Mesendoderm (in vitro differentiated cells): ENCODE data around the gene WDFY1.

Experiments used
- DNase-seq: peaks from one replicate; pipeline ENCODE4 v3.0.0; 2013
- H2AK5ac ChIP-seq: 2 replicates; pipeline ENCODE4 v1.6.1; 2013; ENCODE audit warnings: low read length, inconsistent platforms
- H2BK120ac ChIP-seq: 2 replicates; pipeline ENCODE4 v1.6.1; 2013; ENCODE audit warnings: low read depth, mild to moderate bottlenecking, low read length, moderate library complexity, mixed read lengths
- H2BK15ac ChIP-seq: replicated peaks from 2 replicates; pipeline ENCODE4 v1.6.1; 2013; ENCODE audit warnings: low read depth, mild to moderate bottlenecking, moderate library complexity
- H2BK5ac ChIP-seq: 2 replicates; pipeline ENCODE4 v1.6.1; 2013; ENCODE audit warnings: low read length, inconsistent platforms
- H3K18ac ChIP-seq: 2 replicates; pipeline ENCODE4 v1.6.1; 2013; ENCODE audit warnings: mild to moderate bottlenecking, low read length, mixed read lengths
- H3K23ac ChIP-seq: one replicate; pipeline ENCODE4 v1.6.1; 2013; ENCODE audit warnings: low read length
- H3K27ac ChIP-seq: 2 replicates; pipeline ENCODE4 v1.5.1; 2013; ENCODE audit warnings: low read depth, mild to moderate bottlenecking, inconsistent platforms, low read length, moderate library complexity
- H3K27me3 ChIP-seq: 2 replicates; pipeline ENCODE4 v1.6.1; 2013; ENCODE audit warnings: low read length, control low read depth, mild to moderate bottlenecking, inconsistent platforms; ENCODE audit not compliant: insufficient read depth, poor library complexity
- H3K36me3 ChIP-seq: 2 replicates; pipeline ENCODE4 v1.6.1; 2013; ENCODE audit warnings: low read length, inconsistent platforms; ENCODE audit not compliant: control insufficient read depth, insufficient read depth
- H3K4ac ChIP-seq: one replicate; pipeline ENCODE4 v1.6.1; 2013; ENCODE audit warnings: low read depth, mild to moderate bottlenecking, low read length, moderate library complexity
- H3K4me1 ChIP-seq: 2 replicates; pipeline ENCODE4 v1.6.1; 2013; ENCODE audit warnings: low read depth, low read length, inconsistent platforms; ENCODE audit not compliant: control insufficient read depth
- H3K4me2 ChIP-seq: 2 replicates; pipeline ENCODE4 v1.6.1; 2013; ENCODE audit warnings: low read length
- H3K4me3 ChIP-seq: 2 replicates; pipeline ENCODE4 v1.5.1; 2013; ENCODE audit warnings: mild to moderate bottlenecking, low read length
- H3K56ac ChIP-seq: one replicate; pipeline ENCODE4 v1.6.1; 2013; ENCODE audit warnings: low read length
- H3K79me1 ChIP-seq: 2 replicates; pipeline ENCODE4 v1.6.1; 2013; ENCODE audit warnings: low read length, inconsistent platforms
- H3K79me2 ChIP-seq: 2 replicates; pipeline ENCODE4 v1.6.1; 2013; ENCODE audit warnings: mild to moderate bottlenecking, low read length; ENCODE audit not compliant: control insufficient read depth, insufficient read depth
- H3K9ac ChIP-seq: 2 replicates; pipeline ENCODE4 v1.6.1; 2013; ENCODE audit warnings: low read length, inconsistent platforms
- H4K5ac ChIP-seq: one replicate; pipeline ENCODE4 v1.6.1; 2013; ENCODE audit warnings: low read length
- H4K8ac ChIP-seq: one replicate; pipeline ENCODE4 v1.6.1; 2013; ENCODE audit warnings: low read depth, mild to moderate bottlenecking, control low read depth, low read length, moderate library complexity
- WGBS: extraction: QIAGEN DNeasy Blood & Tissue Kit; methylation state at CpG from one replicate; pipeline ENCODE4 v1.1.7; 2013; ENCODE audit warnings: low lambda C conversion rate, missing lambda C conversion rate; ENCODE audit not compliant: insufficient coverage; ENCODE audit errors: extremely low coverage; 5-methylcytosine and 5-hydroxymethylcytosine counted together

WDFY1 gene

GRCh38 chr2:223923976-223924375 lies 21.2 kb downstream of the WDFY1 start:
- H3K4me2 ChIP-seq = no peak overlapping the region
- no CpG with 5 or more reads among the region's 2 CpGs for WGBS
- no peak overlapping the region for H3K18ac ChIP-seq
- no peak overlapping the region for H3K4ac ChIP-seq
- H3K79me1 ChIP-seq = peaks cover 19% of the 10 kb centered on the region
- no peak overlapping the region for H3K23ac ChIP-seq
- H3K79me2 ChIP-seq = peaks cover 28% of the 10 kb centered on the region
- H3K4me3 ChIP-seq = no peak overlapping the region
- no peak overlapping the region for H2BK15ac ChIP-seq
- H2AK5ac ChIP-seq = no peak overlapping the region
- no peaks in the 10 kb centered on the region for H3K36me3 ChIP-seq
- DNase-seq = no peak
- no peak overlapping the region for H3K9ac ChIP-seq
- no peak overlapping the region for H3K56ac ChIP-seq
- no peak overlapping the region for H4K5ac ChIP-seq
- no peak overlapping the region for H4K8ac ChIP-seq
- H2BK120ac ChIP-seq = no peak overlapping the region
- H3K4me1 ChIP-seq = no peaks in the 10 kb centered on the region
- H2BK5ac ChIP-seq = no peak overlapping the region
- no peaks in the 10 kb centered on the region for H3K27me3 ChIP-seq
- no peak overlapping the region for H3K27ac ChIP-seq

- no peak overlapping the region for H2BK15ac ChIP-seq
- H3K23ac ChIP-seq = no peak overlapping the region
- no peak overlapping the region for H3K4me3 ChIP-seq
- no peak overlapping the region for H3K4ac ChIP-seq
- no peak overlapping the region for H2AK5ac ChIP-seq
- no peak overlapping the region for H3K9ac ChIP-seq
- H4K8ac ChIP-seq = no peak overlapping the region
- no peak overlapping the region for H2BK5ac ChIP-seq
- H3K79me1 ChIP-seq = peaks cover 19% of the 10 kb centered on the region
- H2BK120ac ChIP-seq = no peak overlapping the region
- no peak for DNase-seq
- H3K27me3 ChIP-seq = no peaks in the 10 kb centered on the region
- no peaks in the 10 kb centered on the region for H3K4me1 ChIP-seq
- no peak overlapping the region for H4K5ac ChIP-seq
- H3K36me3 ChIP-seq = no peaks in the 10 kb centered on the region
- H3K18ac ChIP-seq = no peak overlapping the region
- no peak overlapping the region for H3K27ac ChIP-seq
- H3K4me2 ChIP-seq = no peak overlapping the region
- H3K79me2 ChIP-seq = peaks cover 24% of the 10 kb centered on the region
- H3K56ac ChIP-seq = no peak overlapping the region
- no CpG with 5 or more reads among the region's 3 CpGs for WGBS
These were observed 22.8 kb downstream of the WDFY1 start for GRCh38 chr2:223922308-223922707.

- Histone ChIP-seq H3K27me3 (no peaks in the 10 kb centered on the region), H3K4me2 (no peak overlapping the region), H3K4me3 (no peak overlapping the region), H3K79me1 (peaks cover 19% of the 10 kb centered on the region), H2BK15ac (no peak overlapping the region), H3K27ac (no peak overlapping the region), H3K4me1 (no peaks in the 10 kb centered on the region), H4K8ac (no peak overlapping the region), H3K56ac (no peak overlapping the region), H3K36me3 (no peaks in the 10 kb centered on the region), H3K23ac (no peak overlapping the region), H2BK120ac (no peak overlapping the region), H2BK5ac (no peak overlapping the region), H3K79me2 (peaks cover 24% of the 10 kb centered on the region), H3K4ac (no peak overlapping the region), H4K5ac (no peak overlapping the region), H2AK5ac (no peak overlapping the region), H3K18ac (no peak overlapping the region), H3K9ac (no peak overlapping the region)
- no peak for DNase-seq
These were observed 23.9 kb downstream of the WDFY1 start for GRCh38 chr2:223921204-223921603.

- H2BK5ac ChIP-seq = no peak overlapping the region
- no peak overlapping the region for H4K5ac ChIP-seq
- peaks cover 17% of the 10 kb centered on the region for H3K79me1 ChIP-seq
- H2BK120ac ChIP-seq = no peak overlapping the region
- H3K4me1 ChIP-seq = no peaks in the 10 kb centered on the region
- no peak overlapping the region for H3K23ac ChIP-seq
- no peak overlapping the region for H3K9ac ChIP-seq
- no peak overlapping the region for H2AK5ac ChIP-seq
- no peak overlapping the region for H3K4ac ChIP-seq
- no peak overlapping the region for H3K27ac ChIP-seq
- no peak for DNase-seq
- H3K4me2 ChIP-seq = no peak overlapping the region
- peaks cover 24% of the 10 kb centered on the region for H3K79me2 ChIP-seq
- no peak overlapping the region for H2BK15ac ChIP-seq
- H3K4me3 ChIP-seq = no peak overlapping the region
- H4K8ac ChIP-seq = no peak overlapping the region
- H3K56ac ChIP-seq = no peak overlapping the region
- H3K18ac ChIP-seq = no peak overlapping the region
- WGBS = no CpG with 5 or more reads among the region's 4 CpGs
- H3K27me3 ChIP-seq = no peaks in the 10 kb centered on the region
- H3K36me3 ChIP-seq = no peaks in the 10 kb centered on the region
These were observed 25.0 kb downstream of the WDFY1 start for GRCh38 chr2:223920109-223920508.

- Histone ChIP-seq H3K27ac (no peak overlapping the region), H3K4me1 (no peaks in the 10 kb centered on the region)
- no CpG with 5 or more reads among the region's 11 CpGs for WGBS
These were observed 26.4 kb downstream of the WDFY1 start for GRCh38 chr2:223918671-223919134.

GRCh38 chr2:223916181-223916920 lies 28.8 kb downstream of the WDFY1 start:
- Histone ChIP-seq H3K56ac (no peak overlapping the region), H3K18ac (no peak overlapping the region), H3K23ac (no peak overlapping the region), H3K4me1 (no peaks in the 10 kb centered on the region), H2BK120ac (no peak overlapping the region), H3K36me3 (no peaks in the 10 kb centered on the region), H3K27ac (no peak overlapping the region), H4K8ac (no peak overlapping the region), H3K4ac (no peak overlapping the region), H3K4me2 (no peak overlapping the region), H3K27me3 (no peaks in the 10 kb centered on the region), H3K79me1 (peaks cover 12% of the 10 kb centered on the region), H3K4me3 (no peak overlapping the region), H4K5ac (no peak overlapping the region), H3K79me2 (peaks cover 18% of the 10 kb centered on the region), H3K9ac (no peak overlapping the region), H2AK5ac (no peak overlapping the region), H2BK5ac (no peak overlapping the region), H2BK15ac (no peak overlapping the region)
- no peak for DNase-seq
- WGBS = no CpG with 5 or more reads among the region's 8 CpGs

More at GRCh38 chr2:223918671-223919134, 26.4 kb downstream of the WDFY1 start:
- H3K79me2 ChIP-seq = peaks cover 24% of the 10 kb centered on the region
- H3K9ac ChIP-seq = no peak overlapping the region
- H3K4me2 ChIP-seq = no peak overlapping the region
- no peak overlapping the region for H2BK15ac ChIP-seq
- H3K27me3 ChIP-seq = no peaks in the 10 kb centered on the region
- no peak overlapping the region for H2AK5ac ChIP-seq
- no peak overlapping the region for H3K18ac ChIP-seq
- no peak overlapping the region for H3K4ac ChIP-seq
- H3K56ac ChIP-seq = no peak overlapping the region
- no peak overlapping the region for H2BK5ac ChIP-seq
- H3K23ac ChIP-seq = no peak overlapping the region
- no peak overlapping the region for H4K5ac ChIP-seq
- no peak for DNase-seq
- no peak overlapping the region for H3K4me3 ChIP-seq
- H3K36me3 ChIP-seq = no peaks in the 10 kb centered on the region
- H4K8ac ChIP-seq = no peak overlapping the region
- peaks cover 18% of the 10 kb centered on the region for H3K79me1 ChIP-seq
- H2BK120ac ChIP-seq = no peak overlapping the region
